Smooth muscle cell (in vitro differentiated cells): Measurements from ENCODE around the gene SNRPA. TPM values are rescaled to one million over a fixed set of nuclear protein-coding genes. Genes with fewer than 3 reads are reported as not detected.
A peak's percentile ranks its signal among the peaks of the same experiment; 100 is the strongest.

ENCODE experiments used
- DNase-seq: peaks from one replicate; lab custom pipeline; 2025; ENCODE audit not compliant: unreplicated experiment; lab: John Stamatoyannopoulos, UW
- H2AFZ ChIP-seq: fragments of 200-600 bp; sonication (generic); 2 replicates; pipeline ENCODE4 v1.6.0; 2016; ENCODE audit warnings: antibody characterized with exemption, low read depth, mild to moderate bottlenecking
- H3F3A ChIP-seq: fragments of 200-600 bp; sonication (generic); 2 replicates; pipeline ENCODE4 v1.6.0; 2017; ENCODE audit warnings: antibody characterized with exemption, low read depth
- H3K27ac ChIP-seq: fragments of 200-600 bp; sonication (generic); 2 replicates; pipeline ENCODE4 v1.5.1; 2016; ENCODE audit warnings: low read depth, mild to moderate bottlenecking
- H3K27me3 ChIP-seq: fragments of 200-600 bp; sonication (generic); 2 replicates; pipeline ENCODE4 v1.6.1; 2016; ENCODE audit warnings: low read depth, mild to moderate bottlenecking
- H3K36me3 ChIP-seq: fragments of 200-600 bp; sonication (generic); 2 replicates; pipeline ENCODE4 v1.5.1; 2016; ENCODE audit warnings: low read depth
- H3K4me1 ChIP-seq: fragments of 200-600 bp; sonication (generic); 2 replicates; pipeline ENCODE4 v1.5.1; 2016; ENCODE audit warnings: low read depth
- H3K4me2 ChIP-seq: fragments of 200-600 bp; sonication (generic); 2 replicates; pipeline ENCODE4 v1.6.0; 2016; ENCODE audit warnings: mild to moderate bottlenecking
- H3K4me3 ChIP-seq: fragments of 200-600 bp; sonication (generic); 2 replicates; pipeline ENCODE4 v1.5.1; 2016; ENCODE audit warnings: mild to moderate bottlenecking
- H3K79me2 ChIP-seq: fragments of 200-600 bp; sonication (generic); 2 replicates; pipeline ENCODE4 v1.6.0; 2016; ENCODE audit warnings: low read depth, mild to moderate bottlenecking
- H3K9ac ChIP-seq: fragments of 200-600 bp; sonication (generic); 2 replicates; pipeline ENCODE4 v1.6.0; 2016; ENCODE audit warnings: low read depth
- H3K9me3 ChIP-seq: fragments of 200-600 bp; sonication (generic); replicated peaks from 2 replicates; pipeline ENCODE4 v1.5.1; 2016; ENCODE audit warnings: low read depth
- H4K20me1 ChIP-seq: fragments of 200-600 bp; sonication (generic); 2 replicates; pipeline ENCODE4 v1.6.0; 2016; ENCODE audit warnings: low read depth
- whole genome bisulfite sequencing: methylation state at CpG from one replicate; pipeline ENCODE4 v1.1.7; 2016; ENCODE audit warnings: low lambda C conversion rate; 5-methylcytosine and 5-hydroxymethylcytosine counted together
- polyA plus RNA-seq: library from polyadenylated mRNA; unstranded; fragments of >200 nt; fragmentation: Nextera tagmentation; extraction: Ambion mirVana; gene quantifications from 2 replicates; pipeline ENCODE4 v1.2.1, GENCODE V29; 2016
- total RNA-seq: library from RNA; depleted of rRNA; stranded (reverse); fragments of >200 nt; gene quantifications from 2 replicates; pipeline ENCODE4 v1.2.3, GENCODE V29; 2014
- TF ChIP-seq, protein P1 (sequence below): fragments of 200-600 bp; sonication (generic); IDR thresholded peaks from 2 replicates; pipeline ENCODE4 v1.5.1; 2017; ENCODE audit warnings: borderline replicate concordance, mild to moderate bottlenecking, antibody characterized with exemption; ENCODE audit not compliant: insufficient read depth, poor library complexity, severe bottlenecking

The SNRPA gene
- total and polyA plus RNA-seq, 2 experiments from 2014 or later, result 30.3 to 87.7 TPM

DNA sequence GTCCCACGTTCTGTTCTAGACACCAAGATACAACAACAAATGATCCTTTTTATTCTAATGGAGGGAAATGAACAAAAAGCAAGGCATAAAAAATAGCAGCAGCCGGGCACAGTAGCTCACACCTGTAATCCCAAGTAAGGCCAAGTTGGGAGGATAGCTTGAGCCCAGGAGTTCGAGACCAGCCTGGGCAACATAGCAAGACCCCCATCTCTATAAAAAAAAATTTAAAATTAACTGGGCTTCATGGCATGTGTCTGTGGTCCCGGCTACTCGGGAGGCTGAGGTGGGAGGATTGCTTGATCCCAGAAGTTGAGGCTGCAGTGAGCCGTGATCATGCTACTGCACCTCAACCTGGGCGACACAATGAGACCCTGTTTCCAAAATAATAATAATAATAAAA lies 25.4 kb downstream of the SNRPA start:
- no peak overlapping the region for H3K4me3 ChIP-seq
- H3K9ac ChIP-seq, result no peak overlapping the region
- no peak overlapping the region for H3K27ac ChIP-seq
- peaks cover 4% of the 10 kb centered on the region for H3K4me1 ChIP-seq
- no peak overlapping the region for H3K4me2 ChIP-seq
- no peaks in the 10 kb centered on the region for H3K79me2 ChIP-seq
- DNase-seq, result no peak
- no peaks in the 10 kb centered on the region for H4K20me1 ChIP-seq
- WGBS, result 84% methylated on average over 7 of the region's 7 CpGs
- no peaks in the 10 kb centered on the region for H3K27me3 ChIP-seq
- no peaks in the 10 kb centered on the region for H3K9me3 ChIP-seq
- H3F3A ChIP-seq, result peaks cover 7% of the 10 kb centered on the region
- TF ChIP-seq, protein P1, sequence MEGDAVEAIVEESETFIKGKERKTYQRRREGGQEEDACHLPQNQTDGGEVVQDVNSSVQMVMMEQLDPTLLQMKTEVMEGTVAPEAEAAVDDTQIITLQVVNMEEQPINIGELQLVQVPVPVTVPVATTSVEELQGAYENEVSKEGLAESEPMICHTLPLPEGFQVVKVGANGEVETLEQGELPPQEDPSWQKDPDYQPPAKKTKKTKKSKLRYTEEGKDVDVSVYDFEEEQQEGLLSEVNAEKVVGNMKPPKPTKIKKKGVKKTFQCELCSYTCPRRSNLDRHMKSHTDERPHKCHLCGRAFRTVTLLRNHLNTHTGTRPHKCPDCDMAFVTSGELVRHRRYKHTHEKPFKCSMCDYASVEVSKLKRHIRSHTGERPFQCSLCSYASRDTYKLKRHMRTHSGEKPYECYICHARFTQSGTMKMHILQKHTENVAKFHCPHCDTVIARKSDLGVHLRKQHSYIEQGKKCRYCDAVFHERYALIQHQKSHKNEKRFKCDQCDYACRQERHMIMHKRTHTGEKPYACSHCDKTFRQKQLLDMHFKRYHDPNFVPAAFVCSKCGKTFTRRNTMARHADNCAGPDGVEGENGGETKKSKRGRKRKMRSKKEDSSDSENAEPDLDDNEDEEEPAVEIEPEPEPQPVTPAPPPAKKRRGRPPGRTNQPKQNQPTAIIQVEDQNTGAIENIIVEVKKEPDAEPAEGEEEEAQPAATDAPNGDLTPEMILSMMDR, result no peak
- H2AFZ ChIP-seq, result no peak overlapping the region
- no peaks in the 10 kb centered on the region for H3K36me3 ChIP-seq

DNA sequence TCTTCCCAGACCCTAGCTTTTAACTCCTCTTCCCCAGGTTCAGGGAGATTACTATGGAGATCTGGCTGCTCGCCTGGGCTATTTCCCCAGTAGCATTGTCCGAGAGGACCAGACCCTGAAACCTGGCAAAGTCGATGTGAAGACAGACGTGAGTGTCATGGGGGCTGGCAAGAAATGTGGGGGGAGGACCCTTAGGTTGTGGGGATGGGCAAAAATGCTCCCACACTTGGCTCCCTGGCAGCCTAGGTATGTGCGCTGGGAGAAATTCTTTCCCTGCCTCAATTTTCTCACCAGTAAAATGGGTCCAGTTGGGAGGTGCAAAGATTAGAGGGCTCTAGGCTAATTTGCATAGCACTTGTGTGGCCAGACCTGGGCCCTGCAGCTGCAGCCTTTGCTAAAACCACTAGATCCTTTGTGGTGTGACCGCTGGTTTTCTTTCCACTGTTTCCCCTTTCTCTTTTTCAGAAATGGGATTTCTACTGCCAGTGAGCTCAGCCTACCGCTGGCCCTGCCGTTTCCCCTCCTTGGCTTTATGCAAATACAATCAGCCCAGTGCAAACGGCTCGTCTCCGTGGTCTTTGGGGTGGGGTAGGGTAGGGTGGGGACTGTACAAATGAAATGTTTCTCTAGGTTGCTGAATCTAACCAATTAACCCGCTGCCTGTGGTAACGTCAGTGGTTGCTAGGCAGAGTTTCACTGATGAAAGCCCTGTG lies 26.1 kb downstream of the SNRPA start:
- H3K27me3 ChIP-seq, result no peaks in the 10 kb centered on the region
- TF ChIP-seq, protein P1, result no peak
- peak overlapping the region; percentile 57 for H2AFZ ChIP-seq
- no peaks in the 10 kb centered on the region for H3K79me2 ChIP-seq
- peak overlapping the region; percentile 78 for H3K9ac ChIP-seq
- H3F3A ChIP-seq, result peaks cover 7% of the 10 kb centered on the region
- peaks cover 4% of the 10 kb centered on the region for H3K4me1 ChIP-seq
- H3K4me3 ChIP-seq, result peak overlapping the region; percentile 60
- WGBS, result 22% methylated on average over 13 of the region's 13 CpGs
- H3K36me3 ChIP-seq, result no peaks in the 10 kb centered on the region
- no peaks in the 10 kb centered on the region for H3K9me3 ChIP-seq
- DNase-seq, result peak; percentile 73
- H3K4me2 ChIP-seq, result peak overlapping the region; percentile 89
- peak overlapping the region; percentile 92 for H3K27ac ChIP-seq
- no peaks in the 10 kb centered on the region for H4K20me1 ChIP-seq

DNA sequence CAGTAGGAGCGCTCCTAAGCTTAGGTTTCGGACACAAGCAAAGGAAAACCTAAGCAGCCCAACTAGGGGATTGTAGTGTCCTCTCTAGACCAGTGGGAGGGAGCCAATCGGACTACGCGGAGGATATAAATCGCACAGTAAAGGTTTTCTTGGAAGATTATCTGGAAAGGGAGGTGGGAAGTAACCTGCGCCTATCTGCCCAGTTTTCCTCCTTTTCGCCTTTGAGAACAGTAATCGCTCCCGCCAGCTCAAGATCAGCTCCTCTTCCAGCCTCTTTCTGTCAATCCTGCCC lies 26.6 kb downstream of the SNRPA start:
- TF ChIP-seq, protein P1, result no peak
- no peaks in the 10 kb centered on the region for H3K9me3 ChIP-seq
- H3K27me3 ChIP-seq, result no peaks in the 10 kb centered on the region
- WGBS, result 1% methylated on average over 7 of the region's 10 CpGs
- H3K9ac ChIP-seq, result peak overlapping the region; percentile 78
- H3K27ac ChIP-seq, result peak overlapping the region; percentile 92
- peak overlapping the region; percentile 60 for H3K4me3 ChIP-seq
- no peaks in the 10 kb centered on the region for H4K20me1 ChIP-seq
- peak overlapping the region; percentile 57 for H2AFZ ChIP-seq
- H3K4me1 ChIP-seq, result peaks cover 4% of the 10 kb centered on the region
- H3F3A ChIP-seq, result peaks cover 7% of the 10 kb centered on the region
- no peak for DNase-seq
- no peaks in the 10 kb centered on the region for H3K79me2 ChIP-seq
- peak overlapping the region; percentile 89 for H3K4me2 ChIP-seq
- H3K36me3 ChIP-seq, result no peaks in the 10 kb centered on the region
